Stimulated activated memory B cell treated with anti-CD40 and anti-IgM and Interleukin-4, amounts not matched to agents 10 μg/mL and 1 μg/mL and 100 μg/mL, for 72 hours (primary cell): ENCODE results near the gene CBR4.
"Not testable (repeated sequence)": the region's sequence is repeated elsewhere in the genome, so short reads cannot be mapped to it uniquely, and the experiment has no call there.

ENCODE experiments used
- ATAC-seq: fragments of 150-1000 bp; cut with Tn5 transposase; 2 replicates; pipeline ENCODE4 v1.10.0; 2021
- H3K27ac Mint-ChIP-seq: one replicate; pipeline ENCODE4 v1.8.0; 2022; ENCODE audit warnings: mild to moderate bottlenecking, mixed read lengths
- H3K27me3 Mint-ChIP-seq: one replicate; pipeline ENCODE4 v1.8.0; 2022; ENCODE audit warnings: mixed read lengths
- H3K36me3 Mint-ChIP-seq: one replicate; pipeline ENCODE4 v1.8.0; 2022; ENCODE audit warnings: mixed read lengths
- H3K4me1 Mint-ChIP-seq: one replicate; pipeline ENCODE4 v1.8.0; 2022; ENCODE audit warnings: mixed read lengths
- H3K4me3 Mint-ChIP-seq: one replicate; pipeline ENCODE4 v1.8.0; 2022; ENCODE audit warnings: mild to moderate bottlenecking, moderate library complexity, mixed read lengths
- H3K9me3 Mint-ChIP-seq: one replicate; pipeline ENCODE4 v1.8.0; 2022; ENCODE audit warnings: mixed read lengths

CBR4 gene

GRCh38 chr4:169040559-169041261 lies 30.7 kb upstream of the CBR4 start:
- Mint-ChIP-seq H3K4me3 (no peak overlapping the region), H3K4me1 (no peaks in the 10 kb centered on the region), H3K9me3 (no peaks in the 10 kb centered on the region), H3K27ac (no peak overlapping the region), H3K36me3 (no peaks in the 10 kb centered on the region), H3K27me3 (no peaks in the 10 kb centered on the region)
- no peak for ATAC-seq

GRCh38 chr4:169039251-169039954 lies 29.3 kb upstream of the CBR4 start:
- H3K9me3 Mint-ChIP-seq: no peaks in the 10 kb centered on the region
- H3K36me3 Mint-ChIP-seq: no peaks in the 10 kb centered on the region
- H3K4me3 Mint-ChIP-seq: no peak overlapping the region
- H3K4me1 Mint-ChIP-seq: no peaks in the 10 kb centered on the region
- no peak for ATAC-seq
- no peaks in the 10 kb centered on the region for H3K27me3 Mint-ChIP-seq
- H3K27ac Mint-ChIP-seq: no peak overlapping the region

- no peak for ATAC-seq
- no peaks in the 10 kb centered on the region for H3K27me3 Mint-ChIP-seq
- no peaks in the 10 kb centered on the region for H3K4me1 Mint-ChIP-seq
- H3K36me3 Mint-ChIP-seq: no peaks in the 10 kb centered on the region
- no peaks in the 10 kb centered on the region for H3K9me3 Mint-ChIP-seq
- no peak overlapping the region for H3K27ac Mint-ChIP-seq
- no peak overlapping the region for H3K4me3 Mint-ChIP-seq
These were observed 27.5 kb upstream of the CBR4 start for GRCh38 chr4:169037506-169037905.

- H3K36me3 Mint-ChIP-seq, H3K4me3 Mint-ChIP-seq, H3K9me3 Mint-ChIP-seq, H3K27me3 Mint-ChIP-seq, H3K4me1 Mint-ChIP-seq, H3K27ac Mint-ChIP-seq, ATAC-seq: not testable (repeated sequence)
These were observed 26.0 kb upstream of the CBR4 start for GRCh38 chr4:169035871-169036620.

GRCh38 chr4:169033660-169034059 lies 23.6 kb upstream of the CBR4 start:
- no peaks in the 10 kb centered on the region for H3K36me3 Mint-ChIP-seq
- no peaks in the 10 kb centered on the region for H3K9me3 Mint-ChIP-seq
- H3K27ac Mint-ChIP-seq: no peak overlapping the region
- no peak overlapping the region for H3K4me3 Mint-ChIP-seq
- H3K27me3 Mint-ChIP-seq: no peaks in the 10 kb centered on the region
- no peak for ATAC-seq
- H3K4me1 Mint-ChIP-seq: no peaks in the 10 kb centered on the region

- no peaks in the 10 kb centered on the region for H3K9me3 Mint-ChIP-seq
- no peak for ATAC-seq
- H3K36me3 Mint-ChIP-seq: no peaks in the 10 kb centered on the region
- no peak overlapping the region for H3K4me3 Mint-ChIP-seq
- no peaks in the 10 kb centered on the region for H3K4me1 Mint-ChIP-seq
- H3K27me3 Mint-ChIP-seq: no peaks in the 10 kb centered on the region
- H3K27ac Mint-ChIP-seq: no peak overlapping the region
These were observed 23.0 kb upstream of the CBR4 start for GRCh38 chr4:169032883-169033645.

GRCh38 chr4:169032194-169032593 lies 22.1 kb upstream of the CBR4 start:
- Mint-ChIP-seq H3K4me1 (no peaks in the 10 kb centered on the region), H3K4me3 (no peak overlapping the region), H3K36me3 (no peaks in the 10 kb centered on the region), H3K9me3 (no peaks in the 10 kb centered on the region), H3K27me3 (no peaks in the 10 kb centered on the region), H3K27ac (no peak overlapping the region)
- no peak for ATAC-seq

- Mint-ChIP-seq H3K27ac (no peak overlapping the region), H3K4me1 (no peaks in the 10 kb centered on the region)
These were observed 21.3 kb upstream of the CBR4 start for GRCh38 chr4:169031392-169031791.

GRCh38 chr4:169030562-169030982 lies 20.5 kb upstream of the CBR4 start:
- Mint-ChIP-seq H3K4me3 (no peak overlapping the region), H3K36me3 (no peaks in the 10 kb centered on the region), H3K27ac (no peak overlapping the region), H3K4me1 (no peaks in the 10 kb centered on the region), H3K27me3 (peaks cover 11% of the 10 kb centered on the region), H3K9me3 (no peaks in the 10 kb centered on the region)
- ATAC-seq: no peak

More at GRCh38 chr4:169031392-169031791, 21.3 kb upstream of the CBR4 start:
- ATAC-seq: no peak
- no peaks in the 10 kb centered on the region for H3K9me3 Mint-ChIP-seq
- H3K4me3 Mint-ChIP-seq: no peak overlapping the region
- H3K36me3 Mint-ChIP-seq: no peaks in the 10 kb centered on the region
- peaks cover 2% of the 10 kb centered on the region for H3K27me3 Mint-ChIP-seq

GRCh38 chr4:169029947-169030346 lies 19.9 kb upstream of the CBR4 start:
- H3K4me3 Mint-ChIP-seq: no peak overlapping the region
- H3K4me1 Mint-ChIP-seq: no peaks in the 10 kb centered on the region
- H3K27ac Mint-ChIP-seq: no peak overlapping the region
- H3K9me3 Mint-ChIP-seq: no peaks in the 10 kb centered on the region
- no peaks in the 10 kb centered on the region for H3K36me3 Mint-ChIP-seq
- ATAC-seq: no peak
- H3K27me3 Mint-ChIP-seq: peaks cover 11% of the 10 kb centered on the region

- no peak for ATAC-seq
- H3K36me3 Mint-ChIP-seq: no peaks in the 10 kb centered on the region
- no peak overlapping the region for H3K27ac Mint-ChIP-seq
- H3K4me3 Mint-ChIP-seq: no peak overlapping the region
- H3K27me3 Mint-ChIP-seq: peaks cover 11% of the 10 kb centered on the region
- H3K4me1 Mint-ChIP-seq: no peaks in the 10 kb centered on the region
- H3K9me3 Mint-ChIP-seq: no peaks in the 10 kb centered on the region
These were observed 17.6 kb upstream of the CBR4 start for GRCh38 chr4:169027663-169028062.

GRCh38 chr4:169025184-169025583 lies 15.1 kb upstream of the CBR4 start:
- peaks cover 11% of the 10 kb centered on the region for H3K27me3 Mint-ChIP-seq
- H3K36me3 Mint-ChIP-seq: no peaks in the 10 kb centered on the region
- H3K27ac Mint-ChIP-seq: no peak overlapping the region
- H3K9me3 Mint-ChIP-seq: no peaks in the 10 kb centered on the region
- no peaks in the 10 kb centered on the region for H3K4me1 Mint-ChIP-seq
- ATAC-seq: no peak
- no peak overlapping the region for H3K4me3 Mint-ChIP-seq

GRCh38 chr4:169024762-169025161 lies 14.7 kb upstream of the CBR4 start:
- no peaks in the 10 kb centered on the region for H3K9me3 Mint-ChIP-seq
- no peaks in the 10 kb centered on the region for H3K36me3 Mint-ChIP-seq
- no peak for ATAC-seq
- H3K27me3 Mint-ChIP-seq: peaks cover 11% of the 10 kb centered on the region
- H3K4me3 Mint-ChIP-seq: no peak overlapping the region
- no peak overlapping the region for H3K27ac Mint-ChIP-seq
- no peaks in the 10 kb centered on the region for H3K4me1 Mint-ChIP-seq

- Mint-ChIP-seq H3K27me3 (no peaks in the 10 kb centered on the region), H3K4me1 (no peaks in the 10 kb centered on the region), H3K36me3 (no peaks in the 10 kb centered on the region), H3K4me3 (no peak overlapping the region), H3K9me3 (no peaks in the 10 kb centered on the region), H3K27ac (no peak overlapping the region)
- no peak for ATAC-seq
These were observed 8.4 kb upstream of the CBR4 start for GRCh38 chr4:169018406-169018805.

- Mint-ChIP-seq H3K9me3 (no peaks in the 10 kb centered on the region), H3K36me3 (no peaks in the 10 kb centered on the region), H3K27me3 (no peaks in the 10 kb centered on the region), H3K4me1 (no peaks in the 10 kb centered on the region), H3K27ac (no peak overlapping the region), H3K4me3 (no peak overlapping the region)
- ATAC-seq: no peak
These were observed 7.9 kb upstream of the CBR4 start for GRCh38 chr4:169017971-169018370.
